HepG2 (cell line): ENCODE results near the gene ATRAID. TPM values are rescaled to one million over a fixed set of nuclear protein-coding genes. Genes with fewer than 3 reads are reported as not detected.

ENCODE experiments used
- ATAC-seq: fragments of 200-7000 bp; cut with Tn5 transposase; 3 replicates; pipeline ENCODE4 v1.9.1; 2020; ENCODE audit warnings: mild to moderate bottlenecking, moderate library complexity
- BruUV-seq: library from RNA; stranded (reverse); fragments of 400-500 nt; replicated peaks from 2 replicates; lab custom pipeline; 2021; lab: Mats Ljungman, UMichigan
- CTCF ChIA-PET: fragments of 300-600 bp; formaldehyde crosslinking; extraction: SDS; loops from one replicate; lab custom pipeline; 2021; ENCODE audit warnings: low total read pairs, inconsistent platforms, low intra/inter-chr PET ratio; lab: Yijun Ruan, JAX
- POLR2A ChIA-PET: fragments of 350-600 bp; sonication (Branson Sonifier 250); formaldehyde crosslinking; loops from one replicate; lab custom pipeline; 2020; ENCODE audit warnings: antibody characterized with exemption, inconsistent platforms; lab: Yijun Ruan, JAX
- DNase-seq: peaks from one replicate; pipeline ENCODE4 v3.0.0-alpha.2; 2015; ENCODE audit warnings: low spot score
- FAIRE-seq: peaks from 3 replicates; lab custom pipeline; 2011; peaks lifted over from hg19 to GRCh38; lab: Jason Lieb, UNC
- H2AFZ ChIP-seq: one replicate; pipeline ENCODE4 v1.6.1; 2011; ENCODE audit warnings: low read length, inconsistent platforms
- H3K27ac ChIP-seq: fragments of 300-600 bp; 3 replicates; pipeline ENCODE4 v1.8.0; 2011; ENCODE audit warnings: mixed run types, mild to moderate bottlenecking, mixed read lengths, low read length, inconsistent platforms; ENCODE audit not compliant: insufficient read depth; ENCODE audit errors: extremely low read length
- H3K27me3 ChIP-seq, 2 experiments: fragments of 200-600 bp in 1 of 2; 2 replicates in 1 of 2; 3 replicates in 1 of 2; pipeline versions ENCODE4 v1.6.0 to v1.8.0; 2011; ENCODE audit warnings: low read length in 2 of 2, mild to moderate bottlenecking in 2 of 2, moderate library complexity in 2 of 2, inconsistent platforms in 1 of 2; ENCODE audit not compliant: insufficient read depth in 2 of 2, control insufficient read depth in 1 of 2
- H3K36me3 ChIP-seq, 2 experiments: fragments of 200-600 bp in 1 of 2; replicated peaks in 1 of 2; 2 replicates in 1 of 2; 3 replicates in 1 of 2; pipeline versions ENCODE4 v1.5.1 to v1.8.0; 2011; ENCODE audit warnings: low read length in 2 of 2, inconsistent platforms in 1 of 2; ENCODE audit not compliant: insufficient read depth in 2 of 2, control insufficient read depth in 1 of 2
- H3K4me1 ChIP-seq: 2 replicates; pipeline ENCODE4 v1.5.1; 2012; ENCODE audit warnings: low read length, inconsistent platforms; ENCODE audit not compliant: insufficient read depth
- H3K4me2 ChIP-seq: 2 replicates; pipeline ENCODE4 v1.6.0; 2011; ENCODE audit warnings: low read depth, low read length, inconsistent platforms
- H3K4me3 ChIP-seq, 3 experiments: fragments of 200-600 bp in 1 of 3; sonication (generic), shearing (Covaris generic) in 1 of 3; replicated peaks in 1 of 3; 2 replicates each; pipeline ENCODE4 v1.5.1; 2011 to 2016; ENCODE audit warnings: low read length in 3 of 3, inconsistent platforms in 2 of 3, low read depth in 2 of 3, mild to moderate bottlenecking in 2 of 3, control low read depth in 1 of 3, mixed read lengths in 1 of 3; ENCODE audit not compliant: insufficient read depth in 1 of 3
- H3K79me2 ChIP-seq: one replicate; pipeline ENCODE4 v1.6.1; 2011; ENCODE audit warnings: low read length, inconsistent platforms; ENCODE audit not compliant: insufficient read depth
- H3K9ac ChIP-seq: 2 replicates; pipeline ENCODE4 v1.6.0; 2011; ENCODE audit warnings: mild to moderate bottlenecking, low read depth, low read length, inconsistent platforms; ENCODE audit not compliant: insufficient read depth
- H3K9me3 ChIP-seq: 2 replicates; pipeline ENCODE4 v1.5.1; 2012; ENCODE audit warnings: mild to moderate bottlenecking, low read length
- H4K20me1 ChIP-seq: 2 replicates; pipeline ENCODE4 v1.6.0; 2011; ENCODE audit warnings: inconsistent platforms, mild to moderate bottlenecking, low read length, moderate library complexity; ENCODE audit not compliant: insufficient read depth
- ATRX ChIP-seq: sonication (generic); formaldehyde crosslinking; IDR thresholded peaks from 2 replicates; pipeline ENCODE4 v1.4.0; 2020; ENCODE audit warnings: missing genetic modification reagents, borderline replicate concordance
- CHCHD3 ChIP-seq: sonication (generic); formaldehyde crosslinking; IDR thresholded peaks from 2 replicates; pipeline ENCODE4 v1.8.0; 2022; ENCODE audit warnings: mild to moderate bottlenecking, missing genetic modification reagents, moderate library complexity
- FOSL2 ChIP-seq: sonication (generic); formaldehyde crosslinking; IDR thresholded peaks from 2 replicates; pipeline ENCODE4 v1.4.0; 2020; ENCODE audit warnings: missing genetic modification reagents
- HES4 ChIP-seq: sonication (generic); formaldehyde crosslinking; IDR thresholded peaks from 2 replicates; pipeline ENCODE4 v1.9.0; 2021; ENCODE audit warnings: mild to moderate bottlenecking, missing genetic modification reagents, borderline replicate concordance
- JUND ChIP-seq: sonication (generic); formaldehyde crosslinking; IDR thresholded peaks from 2 replicates; pipeline ENCODE4 v1.8.0; 2022; ENCODE audit warnings: mild to moderate bottlenecking, missing genetic modification reagents
- RXRB ChIP-seq: IDR thresholded peaks from 2 replicates; pipeline ENCODE4 v1.6.1; 2016; ENCODE audit warnings: borderline replicate concordance, missing genetic modification reagents, missing compliant biosample characterization
- SETDB1 ChIP-seq: sonication (generic); formaldehyde crosslinking; IDR thresholded peaks from 2 replicates; pipeline ENCODE4 v1.5.1; 2020; ENCODE audit warnings: missing genetic modification reagents, mild to moderate bottlenecking, borderline replicate concordance
- SMARCC2 ChIP-seq: fragments of 450-650 bp; IDR thresholded peaks from 2 replicates; pipeline ENCODE4 v1.6.1; 2017; ENCODE audit warnings: antibody characterized with exemption, mild to moderate bottlenecking
- SOX13 ChIP-seq, 3 experiments: fragments of 450-650 bp in 1 of 3; sonication (generic) in 1 of 3; formaldehyde crosslinking in 1 of 3; IDR thresholded peaks in 2 of 3; conservative IDR thresholded peaks in 1 of 3; 2 replicates each; pipeline versions ENCODE4 v1.5.0 to v1.6.1; 2016 to 2020; ENCODE audit warnings: antibody characterized with exemption in 1 of 3, mild to moderate bottlenecking in 1 of 3, missing compliant biosample characterization in 1 of 3, missing genetic modification reagents in 1 of 3, moderate library complexity in 1 of 3
- TARDBP ChIP-seq: sonication (generic); formaldehyde crosslinking; IDR thresholded peaks from 2 replicates; pipeline ENCODE4 v1.8.0; 2022; ENCODE audit warnings: mild to moderate bottlenecking, missing genetic modification reagents
- ZNF274 ChIP-seq: sonication (generic); formaldehyde crosslinking; IDR thresholded peaks from 2 replicates; pipeline ENCODE4 v1.5.1; 2020; ENCODE audit warnings: mild to moderate bottlenecking, missing genetic modification reagents
- ZNF333 ChIP-seq: sonication (generic); formaldehyde crosslinking; IDR thresholded peaks from 2 replicates; pipeline ENCODE4 v1.4.0; 2020; ENCODE audit warnings: mild to moderate bottlenecking, missing genetic modification reagents, borderline replicate concordance
- WGBS: methylation state at CpG from one replicate; pipeline ENCODE4 v1.1.6; 2017; ENCODE audit warnings: low lambda C conversion rate; 5-methylcytosine and 5-hydroxymethylcytosine counted together
- in situ Hi-C: cut with HindIII; loops from 2 replicates; pipeline ENCODE4 v1.10.0; 2017; ENCODE audit warnings: low pct_unique_long_range_greater_than_20kb; ENCODE audit not compliant: extremely low pct_ligation_motif_present
- intact Hi-C: fragments of 100-400 bp; cut with micrococcal nuclease; formaldehyde crosslinking; loops from one replicate; pipeline ENCODE4 v1.10.0; 2022; ENCODE audit not compliant: unreplicated experiment
- polyA plus RNA-seq, 8 experiments: library from polyadenylated mRNA; depleted of rRNA in 3 of 8; stranded (reverse) in 7 of 8; unstranded in 1 of 8; fragments of >200 nt; fragmentation: Illumina TruSeq in 4 of 8; extraction: Trizol in 4 of 8; gene quantifications; 2 replicates each; pipeline versions ENCODE4 v1.2.1 to v1.2.3, GENCODE V29; 2011 to 2016; ENCODE audit warnings: low read depth in 4 of 8, missing spikeins in 1 of 8, mixed read lengths in 1 of 8; ENCODE audit not compliant: insufficient read depth in 1 of 8
- total RNA-seq, 5 experiments: library from RNA; depleted of rRNA; stranded (reverse); fragments of >200 nt; fragmentation: Illumina TruSeq; extraction: Trizol; gene quantifications; 2 replicates each; pipeline ENCODE4 v1.2.3, GENCODE V29; 2016; ENCODE audit warnings: low read depth in 1 of 5
- TF ChIP-seq, protein P1 (sequence below), 2 experiments: sonication (generic) in 1 of 2; formaldehyde crosslinking in 1 of 2; IDR thresholded peaks; 2 replicates each; pipeline versions ENCODE4 v1.4.0 to v1.6.1; 2018 to 2020; ENCODE audit warnings: missing genetic modification reagents in 2 of 2, borderline replicate concordance in 1 of 2, low read depth in 1 of 2, mild to moderate bottlenecking in 1 of 2, missing biosample characterization in 1 of 2
- TF ChIP-seq, protein P2 (sequence below): sonication (generic); formaldehyde crosslinking; conservative IDR thresholded peaks from 2 replicates; pipeline ENCODE4 v1.4.0; 2020; ENCODE audit warnings: missing genetic modification reagents
- TF ChIP-seq, protein P3 (sequence below): IDR thresholded peaks from 2 replicates; pipeline ENCODE4 v1.6.1; 2012; ENCODE audit warnings: inconsistent platforms
- TF ChIP-seq, protein P4 (sequence below): sonication (generic); formaldehyde crosslinking; IDR thresholded peaks from 2 replicates; pipeline ENCODE4 v1.4.0; 2020; ENCODE audit warnings: missing genetic modification reagents
- TF ChIP-seq, protein P5 (sequence below): sonication (generic); formaldehyde crosslinking; IDR thresholded peaks from 2 replicates; pipeline ENCODE4 v1.4.0; 2020; ENCODE audit warnings: missing genetic modification reagents; ENCODE audit errors: not compliant biosample characterization

The ATRAID gene
- total and polyA plus RNA-seq, 2 of the 13 experiments (the other 11 are each of a cell fraction or from before 2014, with no cell fraction given) = 207 to 382 TPM

DNA sequence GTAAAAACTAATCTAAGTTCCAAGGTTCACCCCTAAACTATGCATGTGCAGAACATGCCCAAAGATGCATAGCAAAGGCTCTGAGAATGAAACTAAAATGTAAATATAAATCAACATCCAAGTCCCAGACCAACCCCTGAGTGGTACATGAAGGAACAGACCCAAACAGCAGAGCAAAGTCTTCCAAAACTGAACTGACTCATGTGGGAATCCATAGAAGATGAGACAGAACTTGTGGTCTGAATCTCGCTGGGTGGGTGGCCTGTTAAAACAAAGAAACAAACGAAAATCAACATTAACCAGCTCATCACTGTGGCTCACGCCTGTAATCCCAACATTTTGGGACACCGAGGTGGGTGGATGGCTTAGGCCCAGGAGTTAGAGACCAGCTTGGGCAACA is 29.5 kb upstream of the ATRAID start:
- H4K20me1 ChIP-seq = no peaks in the 10 kb centered on the region
- H2AFZ ChIP-seq = no peak overlapping the region
- CTCF ChIA-PET = no interaction called here
- H3K27me3 ChIP-seq = no peaks in the 10 kb centered on the region
- H3K4me2 ChIP-seq = no peak overlapping the region
- FAIRE-seq (no peak), DNase-seq (no peak), ATAC-seq (no peak)
- no peaks in the 10 kb centered on the region for H3K36me3 ChIP-seq
- in situ Hi-C loops = no loop called here
- no peaks in the 10 kb centered on the region for H3K9me3 ChIP-seq
- H3K27ac ChIP-seq = peak overlapping the region; percentile 94
- H3K4me3 ChIP-seq = no peak overlapping the region
- H3K9ac ChIP-seq = no peak overlapping the region
- H3K79me2 ChIP-seq = no peaks in the 10 kb centered on the region
- no TSS peak for BruUV-seq
- peaks cover 97% of the 10 kb centered on the region for H3K4me1 ChIP-seq
- intact Hi-C loops = no loop called here
- 66% methylated on average over 4 of the region's 4 CpGs for WGBS
- POLR2A ChIA-PET = interaction anchor here (0.8 to 3.1 kb wide), 2 partner anchors 48 to 51 kb away, joined by 3 to 13 read pairs; partner anchors contain the start of gene PREB
- 0 out of 2 replicates have a peak, but pooled peaks have one; percentile 28 for TF ChIP-seq SMARCC2
- TF ChIP-seq HES4 = no peak
- TF ChIP-seq, protein P1, sequence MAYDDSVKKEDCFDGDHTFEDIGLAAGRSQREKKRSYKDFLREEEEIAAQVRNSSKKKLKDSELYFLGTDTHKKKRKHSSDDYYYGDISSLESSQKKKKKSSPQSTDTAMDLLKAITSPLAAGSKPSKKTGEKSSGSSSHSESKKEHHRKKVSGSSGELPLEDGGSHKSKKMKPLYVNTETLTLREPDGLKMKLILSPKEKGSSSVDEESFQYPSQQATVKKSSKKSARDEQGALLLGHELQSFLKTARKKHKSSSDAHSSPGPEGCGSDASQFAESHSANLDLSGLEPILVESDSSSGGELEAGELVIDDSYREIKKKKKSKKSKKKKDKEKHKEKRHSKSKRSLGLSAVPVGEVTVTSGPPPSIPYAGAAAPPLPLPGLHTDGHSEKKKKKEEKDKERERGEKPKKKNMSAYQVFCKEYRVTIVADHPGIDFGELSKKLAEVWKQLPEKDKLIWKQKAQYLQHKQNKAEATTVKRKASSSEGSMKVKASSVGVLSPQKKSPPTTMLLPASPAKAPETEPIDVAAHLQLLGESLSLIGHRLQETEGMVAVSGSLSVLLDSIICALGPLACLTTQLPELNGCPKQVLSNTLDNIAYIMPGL (CRISPR knock-in tag; IDR thresholded peaks at IDR 0.05; ENCODE audit: borderline replicate concordance in 1 of 2, low read depth in 1 of 2) = no peak
- TF ChIP-seq TARDBP (CRISPR knock-in tag) = no peak
- TF ChIP-seq SOX13 (IDR thresholded peaks at IDR 0.05) = no peak
- TF ChIP-seq SOX13 (CRISPR knock-in tag; conservative IDR thresholded peaks at IDR 0.05 in 1 of 2, IDR thresholded peaks at IDR 0.05 in 1 of 2) = no peak
- TF ChIP-seq JUND (CRISPR knock-in tag) = no peak
- no peak for TF ChIP-seq ZNF333 (CRISPR knock-in tag)
- TF ChIP-seq, protein P2, sequence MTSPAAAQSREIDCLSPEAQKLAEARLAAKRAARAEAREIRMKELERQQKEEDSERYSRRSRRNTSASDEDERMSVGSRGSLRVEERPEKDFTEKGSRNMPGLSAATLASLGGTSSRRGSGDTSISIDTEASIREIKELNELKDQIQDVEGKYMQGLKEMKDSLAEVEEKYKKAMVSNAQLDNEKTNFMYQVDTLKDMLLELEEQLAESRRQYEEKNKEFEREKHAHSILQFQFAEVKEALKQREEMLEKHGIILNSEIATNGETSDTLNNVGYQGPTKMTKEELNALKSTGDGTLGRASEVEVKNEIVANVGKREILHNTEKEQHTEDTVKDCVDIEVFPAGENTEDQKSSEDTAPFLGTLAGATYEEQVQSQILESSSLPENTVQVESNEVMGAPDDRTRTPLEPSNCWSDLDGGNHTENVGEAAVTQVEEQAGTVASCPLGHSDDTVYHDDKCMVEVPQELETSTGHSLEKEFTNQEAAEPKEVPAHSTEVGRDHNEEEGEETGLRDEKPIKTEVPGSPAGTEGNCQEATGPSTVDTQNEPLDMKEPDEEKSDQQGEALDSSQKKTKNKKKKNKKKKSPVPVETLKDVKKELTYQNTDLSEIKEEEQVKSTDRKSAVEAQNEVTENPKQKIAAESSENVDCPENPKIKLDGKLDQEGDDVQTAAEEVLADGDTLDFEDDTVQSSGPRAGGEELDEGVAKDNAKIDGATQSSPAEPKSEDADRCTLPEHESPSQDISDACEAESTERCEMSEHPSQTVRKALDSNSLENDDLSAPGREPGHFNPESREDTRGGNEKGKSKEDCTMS (CRISPR knock-in tag) = no peak
- no peak for TF ChIP-seq ATRX (CRISPR knock-in tag)
- TF ChIP-seq, protein P3, sequence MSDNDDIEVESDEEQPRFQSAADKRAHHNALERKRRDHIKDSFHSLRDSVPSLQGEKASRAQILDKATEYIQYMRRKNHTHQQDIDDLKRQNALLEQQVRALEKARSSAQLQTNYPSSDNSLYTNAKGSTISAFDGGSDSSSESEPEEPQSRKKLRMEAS = no peak
- 0 out of 2 replicates have a peak, but pooled peaks have one; percentile 4 for TF ChIP-seq FOSL2
- TF ChIP-seq, protein P4, sequence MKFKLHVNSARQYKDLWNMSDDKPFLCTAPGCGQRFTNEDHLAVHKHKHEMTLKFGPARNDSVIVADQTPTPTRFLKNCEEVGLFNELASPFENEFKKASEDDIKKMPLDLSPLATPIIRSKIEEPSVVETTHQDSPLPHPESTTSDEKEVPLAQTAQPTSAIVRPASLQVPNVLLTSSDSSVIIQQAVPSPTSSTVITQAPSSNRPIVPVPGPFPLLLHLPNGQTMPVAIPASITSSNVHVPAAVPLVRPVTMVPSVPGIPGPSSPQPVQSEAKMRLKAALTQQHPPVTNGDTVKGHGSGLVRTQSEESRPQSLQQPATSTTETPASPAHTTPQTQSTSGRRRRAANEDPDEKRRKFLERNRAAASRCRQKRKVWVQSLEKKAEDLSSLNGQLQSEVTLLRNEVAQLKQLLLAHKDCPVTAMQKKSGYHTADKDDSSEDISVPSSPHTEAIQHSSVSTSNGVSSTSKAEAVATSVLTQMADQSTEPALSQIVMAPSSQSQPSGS (CRISPR knock-in tag) = no peak
- 0 out of 2 replicates have a peak, but pooled peaks have one; percentile 31 for TF ChIP-seq SETDB1
- TF ChIP-seq, protein P5, sequence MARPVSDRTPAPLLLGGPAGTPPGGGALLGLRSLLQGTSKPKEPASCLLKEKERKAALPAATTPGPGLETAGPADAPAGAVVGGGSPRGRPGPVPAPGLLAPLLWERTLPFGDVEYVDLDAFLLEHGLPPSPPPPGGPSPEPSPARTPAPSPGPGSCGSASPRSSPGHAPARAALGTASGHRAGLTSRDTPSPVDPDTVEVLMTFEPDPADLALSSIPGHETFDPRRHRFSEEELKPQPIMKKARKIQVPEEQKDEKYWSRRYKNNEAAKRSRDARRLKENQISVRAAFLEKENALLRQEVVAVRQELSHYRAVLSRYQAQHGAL (CRISPR knock-in tag) = no peak
- no peak for TF ChIP-seq CHCHD3 (CRISPR knock-in tag)
- TF ChIP-seq RXRB (CRISPR knock-in tag) = no peak
- TF ChIP-seq ZNF274 = no peak
